ENCODE measurements around the gene SKA1.
A peak's percentile ranks its signal among the peaks of the same experiment; 100 is the strongest.

Gene SKA1

GRCh38 chr18:50373561-50374219 is 1.2 kb upstream of the SKA1 start:
- no peak overlapping the region for H2BK15ac ChIP-seq (ENCODE audit: low read length)
- H3K9ac ChIP-seq (ENCODE audit: low read depth, low read length, poor library complexity): no peak overlapping the region
- H3K14ac ChIP-seq (ENCODE audit: low read length): no peak overlapping the region
- H2AFZ ChIP-seq (ENCODE audit: low read length): peak overlapping the region; percentile 6
- H4K8ac ChIP-seq (ENCODE audit: low read depth, low read length): no peak overlapping the region
- WGBS, 2 donors (ENCODE audit: extremely low coverage in 2 of 2, insufficient read length in 2 of 2, insufficient replicate concordance in 1 of 2): no CpG with 5 or more reads among the region's 7 CpGs
- no peak overlapping the region for H3K4me2 ChIP-seq (ENCODE audit: insufficient read depth, low read length, poor library complexity, severe bottlenecking)
- no peaks in the 10 kb centered on the region for H3K9me3 ChIP-seq (replicated peaks in 1 of 2; ENCODE audit: control insufficient read depth in 2 of 2, insufficient read depth in 1 of 2, low read depth in 1 of 2, low read length in 2 of 2)
- H3K4me1 ChIP-seq (ENCODE audit: control insufficient read depth in 2 of 2, insufficient read depth in 1 of 2, low read depth in 1 of 2, low read length in 2 of 2): peaks cover 0 to 5% of the 10 kb centered on the region in 2 donors
- no peak overlapping the region for H2BK12ac ChIP-seq (ENCODE audit: low read length)
- no peak overlapping the region for H4K91ac ChIP-seq (ENCODE audit: low read depth, low read length, poor library complexity)
- no peak overlapping the region for H3K4ac ChIP-seq (ENCODE audit: low read length)
- no peak overlapping the region for H3K18ac ChIP-seq (ENCODE audit: low read length)
- H2BK120ac ChIP-seq (ENCODE audit: low read depth, low read length): no peak overlapping the region
- H3K79me1 ChIP-seq (ENCODE audit: low read depth, low read length): peaks cover 2% of the 10 kb centered on the region
- no peak overlapping the region for H2BK5ac ChIP-seq (ENCODE audit: low read length)
- peak overlapping the region in 1 of 2 donors; percentile 64 for H3K4me3 ChIP-seq (ENCODE audit: low read length in 2 of 2)
- H2AK5ac ChIP-seq (ENCODE audit: low read depth, low read length): no peak overlapping the region
- peaks cover 0 to 25% of the 10 kb centered on the region in 2 donors for H3K36me3 ChIP-seq (replicated peaks in 1 of 2; ENCODE audit: control insufficient read depth in 2 of 2, insufficient read depth in 2 of 2, low read length in 2 of 2)
- no peak for DNase-seq (ENCODE audit: low spot score)
- H3K23ac ChIP-seq (ENCODE audit: low read depth, low read length, poor library complexity): no peak overlapping the region
- H3K27ac ChIP-seq (replicated peaks; ENCODE audit: low read length): no peak overlapping the region
- no peaks in the 10 kb centered on the region for H3K27me3 ChIP-seq (ENCODE audit: control insufficient read depth in 3 of 3, insufficient read depth in 3 of 3, low read depth in 1 of 3, low read length in 3 of 3)

GRCh38 chr18:50374220-50374752 is 560 bp upstream of the SKA1 start:
- H3K4me2 ChIP-seq (ENCODE audit: insufficient read depth, low read length, poor library complexity, severe bottlenecking): peak overlapping the region; percentile 38
- H2AK5ac ChIP-seq (ENCODE audit: low read depth, low read length): no peak overlapping the region
- H3K9me3 ChIP-seq (replicated peaks in 1 of 2; ENCODE audit: control insufficient read depth in 2 of 2, insufficient read depth in 1 of 2, low read depth in 1 of 2, low read length in 2 of 2): no peaks in the 10 kb centered on the region
- H2BK5ac ChIP-seq (ENCODE audit: low read length): no peak overlapping the region
- peak overlapping the region; percentile 15 for H3K18ac ChIP-seq (ENCODE audit: low read length)
- H3K9ac ChIP-seq (ENCODE audit: low read depth, low read length, poor library complexity): no peak overlapping the region
- H3K4ac ChIP-seq (ENCODE audit: low read length): no peak overlapping the region
- peaks cover 2% of the 10 kb centered on the region for H3K79me1 ChIP-seq (ENCODE audit: low read depth, low read length)
- H2BK120ac ChIP-seq (ENCODE audit: low read depth, low read length): no peak overlapping the region
- H4K8ac ChIP-seq (ENCODE audit: low read depth, low read length): no peak overlapping the region
- no peak overlapping the region for H2BK15ac ChIP-seq (ENCODE audit: low read length)
- no peak overlapping the region for H4K91ac ChIP-seq (ENCODE audit: low read depth, low read length, poor library complexity)
- no peak overlapping the region for H2BK12ac ChIP-seq (ENCODE audit: low read length)
- peak overlapping the region; percentile 67 for H3K23ac ChIP-seq (ENCODE audit: low read depth, low read length, poor library complexity)
- H3K36me3 ChIP-seq (replicated peaks in 1 of 2; ENCODE audit: control insufficient read depth in 2 of 2, insufficient read depth in 2 of 2, low read length in 2 of 2): peaks cover 0 to 31% of the 10 kb centered on the region in 2 donors
- peak overlapping the region; percentile 95 for H2AFZ ChIP-seq (ENCODE audit: low read length)
- H3K4me3 ChIP-seq (ENCODE audit: low read length in 2 of 2): peak overlapping the region in 1 of 2 donors; percentile 64
- no peak overlapping the region for H3K27ac ChIP-seq (replicated peaks; ENCODE audit: low read length)
- peak; percentile 23 for DNase-seq (ENCODE audit: low spot score)
- H3K14ac ChIP-seq (ENCODE audit: low read length): no peak overlapping the region
- peaks cover 0 to 5% of the 10 kb centered on the region in 2 donors for H3K4me1 ChIP-seq (ENCODE audit: control insufficient read depth in 2 of 2, insufficient read depth in 1 of 2, low read depth in 1 of 2, low read length in 2 of 2)
- H3K27me3 ChIP-seq (ENCODE audit: control insufficient read depth in 3 of 3, insufficient read depth in 3 of 3, low read depth in 1 of 3, low read length in 3 of 3): no peaks in the 10 kb centered on the region
- WGBS, 2 donors (ENCODE audit: extremely low coverage in 2 of 2, insufficient read length in 2 of 2, insufficient replicate concordance in 1 of 2): no CpG with 5 or more reads among the region's 8 CpGs

GRCh38 chr18:50377061-50377798 is 2.4 kb downstream of the SKA1 start:
- Histone ChIP-seq H4K8ac (ENCODE audit: low read depth, low read length) (no peak overlapping the region), H2BK15ac (ENCODE audit: low read length) (no peak overlapping the region), H3K79me1 (ENCODE audit: low read depth, low read length) (peaks cover 2% of the 10 kb centered on the region), H3K27me3 (ENCODE audit: control insufficient read depth in 3 of 3, insufficient read depth in 3 of 3, low read depth in 1 of 3, low read length in 3 of 3) (no peaks in the 10 kb centered on the region), H4K91ac (ENCODE audit: low read depth, low read length, poor library complexity) (no peak overlapping the region), H2BK12ac (ENCODE audit: low read length) (no peak overlapping the region), H3K18ac (ENCODE audit: low read length) (no peak overlapping the region), H2AK5ac (ENCODE audit: low read depth, low read length) (no peak overlapping the region), H2BK120ac (ENCODE audit: low read depth, low read length) (no peak overlapping the region), H3K14ac (ENCODE audit: low read length) (no peak overlapping the region), H3K36me3 (replicated peaks in 1 of 2; ENCODE audit: control insufficient read depth in 2 of 2, insufficient read depth in 2 of 2, low read length in 2 of 2) (peaks cover 2 to 58% of the 10 kb centered on the region in 2 donors), H3K9ac (ENCODE audit: low read depth, low read length, poor library complexity) (no peak overlapping the region), H3K4ac (ENCODE audit: low read length) (no peak overlapping the region), H3K23ac (ENCODE audit: low read depth, low read length, poor library complexity) (no peak overlapping the region), H3K27ac (replicated peaks; ENCODE audit: low read length) (no peak overlapping the region), H2BK5ac (ENCODE audit: low read length) (no peak overlapping the region), H3K9me3 (replicated peaks in 1 of 2; ENCODE audit: control insufficient read depth in 2 of 2, insufficient read depth in 1 of 2, low read depth in 1 of 2, low read length in 2 of 2) (no peaks in the 10 kb centered on the region), H3K4me3 (ENCODE audit: low read length in 2 of 2) (no peak overlapping the region), H2AFZ (ENCODE audit: low read length) (no peak overlapping the region), H3K4me1 (ENCODE audit: control insufficient read depth in 2 of 2, insufficient read depth in 1 of 2, low read depth in 1 of 2, low read length in 2 of 2) (peaks cover 0 to 5% of the 10 kb centered on the region in 2 donors), H3K4me2 (ENCODE audit: insufficient read depth, low read length, poor library complexity, severe bottlenecking) (no peak overlapping the region)
- no peak for DNase-seq (ENCODE audit: low spot score)
- no CpG with 5 or more reads among the region's 5 CpGs for WGBS, 2 donors (ENCODE audit: extremely low coverage in 2 of 2, insufficient read length in 2 of 2, insufficient replicate concordance in 1 of 2)

- H3K27ac ChIP-seq (replicated peaks; ENCODE audit: low read length): peak overlapping the region; percentile 26
- H3K4me2 ChIP-seq (ENCODE audit: insufficient read depth, low read length, poor library complexity, severe bottlenecking): no peak overlapping the region
- no peak overlapping the region for H3K4me3 ChIP-seq (ENCODE audit: low read length in 2 of 2)
- no peak overlapping the region for H2BK15ac ChIP-seq (ENCODE audit: low read length)
- peaks cover 0 to 4% of the 10 kb centered on the region in 2 donors for H3K9me3 ChIP-seq (replicated peaks in 1 of 2; ENCODE audit: control insufficient read depth in 2 of 2, insufficient read depth in 1 of 2, low read depth in 1 of 2, low read length in 2 of 2)
- H3K79me1 ChIP-seq (ENCODE audit: low read depth, low read length): no peaks in the 10 kb centered on the region
- no CpG with 5 or more reads among the region's 2 CpGs for WGBS, 2 donors (ENCODE audit: extremely low coverage in 2 of 2, insufficient read length in 2 of 2, insufficient replicate concordance in 1 of 2)
- H2AFZ ChIP-seq (ENCODE audit: low read length): no peak overlapping the region
- H3K14ac ChIP-seq (ENCODE audit: low read length): no peak overlapping the region
- H4K91ac ChIP-seq (ENCODE audit: low read depth, low read length, poor library complexity): no peak overlapping the region
- H2BK120ac ChIP-seq (ENCODE audit: low read depth, low read length): no peak overlapping the region
- H3K36me3 ChIP-seq (replicated peaks in 1 of 2; ENCODE audit: control insufficient read depth in 2 of 2, insufficient read depth in 2 of 2, low read length in 2 of 2): peaks cover 3 to 71% of the 10 kb centered on the region in 2 donors
- H2AK5ac ChIP-seq (ENCODE audit: low read depth, low read length): no peak overlapping the region
- no peak overlapping the region for H2BK5ac ChIP-seq (ENCODE audit: low read length)
- no peaks in the 10 kb centered on the region for H3K27me3 ChIP-seq (ENCODE audit: control insufficient read depth in 3 of 3, insufficient read depth in 3 of 3, low read depth in 1 of 3, low read length in 3 of 3)
- H2BK12ac ChIP-seq (ENCODE audit: low read length): no peak overlapping the region
- no peak overlapping the region for H3K9ac ChIP-seq (ENCODE audit: low read depth, low read length, poor library complexity)
- no peak overlapping the region for H3K18ac ChIP-seq (ENCODE audit: low read length)
- no peak overlapping the region for H3K23ac ChIP-seq (ENCODE audit: low read depth, low read length, poor library complexity)
- no peaks in the 10 kb centered on the region for H3K4me1 ChIP-seq (ENCODE audit: control insufficient read depth in 2 of 2, insufficient read depth in 1 of 2, low read depth in 1 of 2, low read length in 2 of 2)
- no peak overlapping the region for H3K4ac ChIP-seq (ENCODE audit: low read length)
- DNase-seq (ENCODE audit: low spot score): no peak
- H4K8ac ChIP-seq (ENCODE audit: low read depth, low read length): no peak overlapping the region
Observed at GRCh38 chr18:50388988-50389387, 14.1 kb downstream of the SKA1 start.

Data from neuronal stem cell (in vitro differentiated cells).